NCI-H345 (cell line): ENCODE measurements around the gene C10orf90.
A peak's percentile ranks its signal among the peaks of the same experiment; 100 is the strongest.

Source experiments
- DNase-seq: peaks from one replicate; lab custom pipeline; 2025; lab: John Stamatoyannopoulos, UW

The C10orf90 gene

GRCh38 chr10:126673565-126673964 is 3.1 kb upstream of the C10orf90 start:
- no peak for DNase-seq

- DNase-seq = peak; percentile 56
Observed at GRCh38 chr10:126671402-126671975, 996 bp upstream of the C10orf90 start.

- no peak for DNase-seq
Observed at GRCh38 chr10:126670895-126671261, 385 bp upstream of the C10orf90 start.

- DNase-seq = no peak
Observed at GRCh38 chr10:126669168-126669567, 1.3 kb downstream of the C10orf90 start.

- DNase-seq = no peak
Observed at GRCh38 chr10:126668505-126668904, 2.0 kb downstream of the C10orf90 start.

GRCh38 chr10:126667568-126667967 is 2.9 kb downstream of the C10orf90 start:
- no peak for DNase-seq

GRCh38 chr10:126665207-126665606 is 5.3 kb downstream of the C10orf90 start:
- DNase-seq = no peak

GRCh38 chr10:126663880-126664279 is 6.6 kb downstream of the C10orf90 start:
- DNase-seq = no peak

- no peak for DNase-seq
Observed at GRCh38 chr10:126663328-126663727, 7.2 kb downstream of the C10orf90 start.

GRCh38 chr10:126661841-126662515 is 8.5 kb downstream of the C10orf90 start:
- DNase-seq = no peak

- DNase-seq = no peak
Observed at GRCh38 chr10:126661356-126661755, 9.1 kb downstream of the C10orf90 start.

- DNase-seq = no peak
Observed at GRCh38 chr10:126659750-126660149, 10.7 kb downstream of the C10orf90 start.

- no peak for DNase-seq
Observed at GRCh38 chr10:126658928-126659327, 11.6 kb downstream of the C10orf90 start.

- no peak for DNase-seq
Observed at GRCh38 chr10:126654579-126654978, 15.9 kb downstream of the C10orf90 start.

- no peak for DNase-seq
Observed at GRCh38 chr10:126651467-126651866, 19.0 kb downstream of the C10orf90 start.

- no peak for DNase-seq
Observed at GRCh38 chr10:126650161-126650560, 20.3 kb downstream of the C10orf90 start.

GRCh38 chr10:126647116-126647515 is 23.4 kb downstream of the C10orf90 start:
- no peak for DNase-seq

GRCh38 chr10:126646110-126646509 is 24.4 kb downstream of the C10orf90 start:
- DNase-seq = no peak

- DNase-seq = no peak
Observed at GRCh38 chr10:126640401-126640800, 30.1 kb downstream of the C10orf90 start.

- no peak for DNase-seq
Observed at GRCh38 chr10:126639084-126639483, 31.4 kb downstream of the C10orf90 start.

GRCh38 chr10:126638542-126638941 is 32.0 kb downstream of the C10orf90 start:
- no peak for DNase-seq

GRCh38 chr10:126637501-126637900 is 33.0 kb downstream of the C10orf90 start:
- DNase-seq = no peak

- no peak for DNase-seq
Observed at GRCh38 chr10:126634911-126635310, 35.6 kb downstream of the C10orf90 start.

- no peak for DNase-seq
Observed at GRCh38 chr10:126634347-126634746, 36.1 kb downstream of the C10orf90 start.
